WI38 (cell line): Measurements from ENCODE around the gene INHA.
A peak's percentile ranks its signal among the peaks of the same experiment; 100 is the strongest.

Experiments
- H3K4me3 ChIP-seq: 2 replicates; pipeline ENCODE4 v1.5.1; 2011; ENCODE audit warnings: low read depth, mild to moderate bottlenecking, control low read depth, low read length
- TF ChIP-seq, protein P1 (sequence below): IDR thresholded peaks from 2 replicates; pipeline ENCODE4 v1.5.1; 2012; ENCODE audit warnings: low read depth, mild to moderate bottlenecking, control low read depth, low read length

The INHA gene

DNA sequence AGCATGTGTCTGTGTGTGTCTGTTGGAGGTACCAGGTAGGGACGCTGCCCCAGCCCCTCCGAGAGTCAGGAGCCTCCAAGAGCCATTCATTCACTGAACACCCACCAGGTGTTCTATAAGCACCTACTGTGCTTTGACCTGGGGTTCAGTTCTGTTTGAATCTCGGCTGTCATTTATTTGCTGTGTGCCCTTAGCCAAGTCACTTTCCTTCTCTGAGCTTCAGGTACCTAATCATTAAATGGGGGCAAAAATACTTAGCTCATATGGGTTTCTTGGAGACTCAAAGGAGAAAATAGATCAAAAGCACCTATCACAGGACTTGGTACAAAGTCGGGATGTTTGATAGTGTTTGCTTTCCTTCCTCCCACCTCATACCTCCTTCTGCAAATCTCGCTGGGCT is 44.6 kb upstream of the INHA start:
- TF ChIP-seq, protein P1, sequence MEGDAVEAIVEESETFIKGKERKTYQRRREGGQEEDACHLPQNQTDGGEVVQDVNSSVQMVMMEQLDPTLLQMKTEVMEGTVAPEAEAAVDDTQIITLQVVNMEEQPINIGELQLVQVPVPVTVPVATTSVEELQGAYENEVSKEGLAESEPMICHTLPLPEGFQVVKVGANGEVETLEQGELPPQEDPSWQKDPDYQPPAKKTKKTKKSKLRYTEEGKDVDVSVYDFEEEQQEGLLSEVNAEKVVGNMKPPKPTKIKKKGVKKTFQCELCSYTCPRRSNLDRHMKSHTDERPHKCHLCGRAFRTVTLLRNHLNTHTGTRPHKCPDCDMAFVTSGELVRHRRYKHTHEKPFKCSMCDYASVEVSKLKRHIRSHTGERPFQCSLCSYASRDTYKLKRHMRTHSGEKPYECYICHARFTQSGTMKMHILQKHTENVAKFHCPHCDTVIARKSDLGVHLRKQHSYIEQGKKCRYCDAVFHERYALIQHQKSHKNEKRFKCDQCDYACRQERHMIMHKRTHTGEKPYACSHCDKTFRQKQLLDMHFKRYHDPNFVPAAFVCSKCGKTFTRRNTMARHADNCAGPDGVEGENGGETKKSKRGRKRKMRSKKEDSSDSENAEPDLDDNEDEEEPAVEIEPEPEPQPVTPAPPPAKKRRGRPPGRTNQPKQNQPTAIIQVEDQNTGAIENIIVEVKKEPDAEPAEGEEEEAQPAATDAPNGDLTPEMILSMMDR = no peak
- no peak overlapping the region for H3K4me3 ChIP-seq

DNA sequence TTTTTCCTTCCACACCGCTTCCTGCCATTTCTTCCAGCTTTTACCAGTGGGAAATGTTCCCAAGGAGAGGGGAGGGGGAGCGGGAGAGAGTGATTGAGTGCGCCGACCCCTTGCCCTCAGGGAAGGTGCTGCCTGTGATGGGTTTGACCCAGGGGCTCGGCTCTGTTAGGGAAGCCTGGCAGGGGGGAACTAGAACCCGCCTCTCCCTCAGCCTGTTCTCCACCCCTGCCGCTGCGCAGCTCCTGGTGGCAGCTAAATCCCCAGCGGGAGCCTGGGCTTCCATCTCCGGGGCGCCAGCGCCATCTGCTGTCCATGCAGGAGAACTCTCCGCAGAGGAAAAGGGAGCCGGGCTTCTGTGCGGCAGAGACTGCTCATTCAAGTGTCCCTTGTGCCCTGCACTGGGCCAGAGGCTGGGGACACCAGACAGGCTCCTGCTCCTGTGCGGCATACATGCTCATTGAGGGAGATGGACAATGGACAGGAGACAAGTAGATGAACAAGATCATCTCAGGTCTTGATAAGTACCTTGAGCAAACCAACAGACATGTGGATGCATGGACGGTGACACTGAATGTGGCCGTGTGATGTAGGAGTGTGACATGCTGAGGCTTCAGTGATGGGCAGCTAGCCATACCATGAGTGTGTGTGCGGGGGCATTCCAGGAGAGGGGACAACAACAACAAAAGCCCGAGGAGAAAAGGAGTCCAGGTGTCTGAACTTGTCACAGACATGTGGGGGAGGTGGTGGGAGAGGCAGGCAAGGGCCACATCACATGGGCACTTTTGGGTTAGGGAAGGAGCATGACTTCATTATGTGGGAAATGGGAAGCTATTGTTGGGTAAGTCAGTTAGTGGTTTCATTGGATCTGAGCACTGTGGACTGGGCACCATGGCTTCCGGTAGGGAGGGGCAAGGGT is 41.8 kb upstream of the INHA start:
- TF ChIP-seq, protein P1 = peak; percentile 93
- H3K4me3 ChIP-seq = peak overlapping the region; percentile 37

DNA sequence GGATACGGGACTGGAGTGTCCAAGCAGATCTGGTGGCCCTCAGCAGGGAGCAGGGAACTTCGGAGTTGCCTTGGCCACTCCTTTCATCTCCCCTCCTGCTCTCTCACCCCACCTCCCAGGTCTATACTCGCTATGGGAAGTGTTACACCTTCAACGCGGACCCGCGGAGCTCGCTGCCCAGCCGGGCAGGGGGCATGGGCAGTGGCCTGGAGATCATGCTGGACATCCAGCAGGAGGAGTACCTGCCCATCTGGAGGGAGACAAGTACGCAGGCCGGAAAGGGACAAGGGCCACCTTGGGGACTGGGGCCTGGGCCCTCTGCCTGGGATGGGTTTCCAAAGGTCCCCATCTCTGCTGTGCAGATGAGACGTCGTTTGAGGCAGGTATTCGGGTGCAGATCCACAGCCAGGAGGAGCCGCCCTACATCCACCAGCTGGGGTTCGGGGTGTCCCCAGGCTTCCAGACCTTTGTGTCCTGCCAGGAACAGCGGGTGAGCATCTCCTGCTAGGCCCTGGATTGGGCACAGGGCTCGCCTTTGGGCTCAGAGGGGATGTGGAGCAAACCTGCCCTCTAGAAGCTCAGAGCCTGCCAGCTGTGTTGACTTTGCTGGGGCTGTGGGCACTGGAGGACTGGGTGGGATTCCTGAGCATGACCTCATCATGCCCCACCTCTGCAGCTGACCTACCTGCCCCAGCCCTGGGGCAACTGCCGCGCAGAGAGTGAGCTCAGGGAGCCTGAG is 40.3 kb upstream of the INHA start:
- H3K4me3 ChIP-seq = no peak overlapping the region
- TF ChIP-seq, protein P1 = no peak

DNA sequence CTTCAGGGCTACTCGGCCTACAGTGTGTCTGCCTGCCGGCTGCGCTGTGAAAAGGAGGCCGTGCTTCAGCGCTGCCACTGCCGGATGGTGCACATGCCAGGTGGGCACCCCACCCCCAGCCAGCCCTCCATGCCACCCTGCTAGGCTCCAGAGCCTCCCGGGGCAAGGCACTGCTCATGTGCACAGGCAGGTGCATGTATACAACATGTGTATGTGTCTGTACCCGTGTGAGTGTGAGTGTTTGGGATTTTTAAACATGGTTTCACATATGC is 39.8 kb upstream of the INHA start:
- no peak overlapping the region for H3K4me3 ChIP-seq
- TF ChIP-seq, protein P1 = no peak

DNA sequence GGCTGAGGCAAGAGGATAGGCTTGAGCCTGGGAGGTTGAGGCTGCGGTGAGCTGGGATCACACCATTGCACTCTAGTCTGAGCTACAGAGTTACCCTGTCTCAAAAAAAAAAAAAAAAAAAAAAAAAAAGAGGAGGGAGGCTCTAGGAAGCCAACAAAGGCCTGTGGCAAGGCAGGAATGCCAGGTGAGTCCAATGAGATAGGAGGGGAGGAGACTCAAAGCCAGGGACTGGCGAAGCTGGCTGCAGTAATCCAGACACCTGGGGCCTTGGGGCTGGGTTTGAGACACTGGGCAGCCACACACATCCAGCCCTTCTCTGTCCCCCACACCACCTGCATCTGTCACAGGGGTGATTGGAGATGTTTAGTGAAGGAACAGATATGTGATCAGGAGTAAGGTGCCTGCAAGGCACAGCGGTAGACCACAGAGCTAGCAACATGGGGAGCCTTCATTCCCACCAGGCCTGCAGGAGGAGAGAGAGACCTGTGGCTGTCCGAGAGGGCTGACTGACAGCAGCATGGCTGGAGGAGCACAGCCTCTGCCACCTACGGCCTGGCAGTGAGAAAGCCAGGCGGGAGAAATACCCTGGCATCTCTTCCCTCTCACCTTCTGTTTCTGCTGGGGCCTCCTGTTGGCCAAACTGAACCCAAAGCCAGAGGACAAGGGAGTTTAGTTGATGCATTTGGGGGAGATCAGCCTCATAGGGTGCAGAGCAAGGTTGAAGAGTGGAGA is 38.0 kb upstream of the INHA start:
- TF ChIP-seq, protein P1 = no peak
- H3K4me3 ChIP-seq = no peak overlapping the region

DNA sequence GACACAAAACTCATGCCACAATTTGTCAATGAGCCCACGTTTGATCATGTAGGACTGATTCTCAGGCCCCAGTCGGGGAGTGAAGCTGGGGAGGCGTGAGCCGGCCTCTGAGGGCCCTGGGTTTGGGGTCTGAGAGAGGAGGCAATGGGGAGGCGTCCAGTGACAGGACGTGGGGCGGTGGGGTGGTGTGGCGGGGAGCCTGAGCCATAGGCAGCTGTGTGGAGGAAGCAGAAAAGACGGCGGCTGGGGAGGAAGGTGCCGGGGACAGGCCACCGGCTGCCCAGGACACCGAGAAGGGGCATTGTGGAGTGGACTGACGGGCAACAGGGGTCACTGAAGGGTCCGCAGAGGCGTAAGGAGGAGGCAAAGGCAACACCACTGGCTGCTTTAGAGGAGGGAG is 35.7 kb upstream of the INHA start:
- no peak overlapping the region for H3K4me3 ChIP-seq
- TF ChIP-seq, protein P1 = no peak
